CD4-positive, alpha-beta T cell (primary cell): ENCODE results near the gene ERC2. TPM values are rescaled to one million over a fixed set of nuclear protein-coding genes. Genes with fewer than 3 reads are reported as not detected.

ENCODE experiments used
- ATAC-seq: fragments of 200-7000 bp; cut with Tn5 transposase; one replicate; pipeline ENCODE4 v1.10.0; 2022; ENCODE audit warnings: mild to moderate bottlenecking; ENCODE audit not compliant: poor library complexity
- CTCF ChIA-PET: fragments of 350-600 bp; sonication (Branson Sonifier 250); formaldehyde crosslinking; loops from one replicate; lab custom pipeline; 2021; ENCODE audit warnings: antibody characterized with exemption, inconsistent platforms; lab: Charles Lee
- POLR2A ChIA-PET: fragments of 350-600 bp; sonication (Branson Sonifier 250); formaldehyde crosslinking; loops from one replicate; lab custom pipeline; 2021; ENCODE audit warnings: antibody characterized with exemption, inconsistent platforms; lab: Charles Lee
- DNase-seq, 14 experiments: peaks; one replicate each; pipeline ENCODE4 v3.0.0-alpha.2; 2013 to 2020; ENCODE audit warnings: mixed read lengths in 2 of 14
- H3K27ac ChIP-seq, 2 donors: one replicate each; pipeline versions ENCODE4 v1.5.1 to v1.7.0; 2013; ENCODE audit warnings: low read length in 2 of 2, low read depth in 1 of 2, mild to moderate bottlenecking in 1 of 2
- H3K27me3 ChIP-seq, 2 experiments: 1 replicate in 1 of 2; 2 replicates in 1 of 2; pipeline versions ENCODE4 v1.6.1 to v1.7.0; 2013; ENCODE audit warnings: low read length in 2 of 2, control low read depth in 1 of 2, mild to moderate bottlenecking in 1 of 2, moderate library complexity in 1 of 2; ENCODE audit not compliant: insufficient read depth in 2 of 2, control insufficient read depth in 1 of 2
- H3K36me3 ChIP-seq: one replicate; pipeline ENCODE4 v1.6.1; 2013; ENCODE audit warnings: low read length, control low read depth; ENCODE audit not compliant: insufficient read depth
- H3K4me1 ChIP-seq: one replicate; pipeline ENCODE4 v1.6.1; 2013; ENCODE audit warnings: low read length, control low read depth; ENCODE audit not compliant: insufficient read depth
- H3K4me3 ChIP-seq: one replicate; pipeline ENCODE4 v1.5.1; 2013; ENCODE audit warnings: mild to moderate bottlenecking, low read length, moderate library complexity
- H3K9me3 ChIP-seq, 2 experiments: 1 replicate in 1 of 2; 2 replicates in 1 of 2; pipeline versions ENCODE4 v1.6.1 to v1.7.0; 2013; ENCODE audit warnings: low read length in 2 of 2, mild to moderate bottlenecking in 2 of 2, control low read depth in 1 of 2, moderate library complexity in 1 of 2; ENCODE audit not compliant: control insufficient read depth in 1 of 2, insufficient read depth in 1 of 2
- H3K27ac Mint-ChIP-seq: one replicate; pipeline ENCODE4 v1.8.0; 2020; ENCODE audit warnings: mixed read lengths
- H3K27me3 Mint-ChIP-seq: one replicate; pipeline ENCODE4 v1.8.0; 2021; ENCODE audit warnings: mixed read lengths
- H3K36me3 Mint-ChIP-seq: one replicate; pipeline ENCODE4 v1.8.0; 2021; ENCODE audit warnings: low read depth, mixed read lengths
- H3K4me1 Mint-ChIP-seq: one replicate; pipeline ENCODE4 v1.8.0; 2021; ENCODE audit warnings: low read depth, mixed read lengths
- H3K4me3 Mint-ChIP-seq: one replicate; pipeline ENCODE4 v1.8.0; 2020; ENCODE audit warnings: mild to moderate bottlenecking, mixed read lengths
- H3K9me3 Mint-ChIP-seq: one replicate; pipeline ENCODE4 v1.8.0; 2020; ENCODE audit warnings: mixed read lengths
- CTCF ChIP-seq: fragments of 200-600 bp; IDR thresholded peaks from one replicate; pipeline ENCODE4 v1.8.0; 2022; ENCODE audit warnings: antibody characterized with exemption, mild to moderate bottlenecking
- intact Hi-C, 2 experiments: fragments of 100-400 bp; cut with DNase I in 1 of 2; cut with micrococcal nuclease in 1 of 2; formaldehyde crosslinking; loops; one replicate each; pipeline versions ENCODE4 v1.15.1 to v1.9.0; 2023 to 2025; cut with DNase I, micrococcal nuclease
- total RNA-seq, 174 experiments: library from RNA in 2 of 174; stranded (reverse) in 2 of 174; gene quantifications; one replicate each; pipeline ENCODE4 v1.2.3 and lab custom pipeline; 2021 to 2026

The ERC2 gene
- total RNA-seq, 2 experiments from 2014 or later = not detected

DNA sequence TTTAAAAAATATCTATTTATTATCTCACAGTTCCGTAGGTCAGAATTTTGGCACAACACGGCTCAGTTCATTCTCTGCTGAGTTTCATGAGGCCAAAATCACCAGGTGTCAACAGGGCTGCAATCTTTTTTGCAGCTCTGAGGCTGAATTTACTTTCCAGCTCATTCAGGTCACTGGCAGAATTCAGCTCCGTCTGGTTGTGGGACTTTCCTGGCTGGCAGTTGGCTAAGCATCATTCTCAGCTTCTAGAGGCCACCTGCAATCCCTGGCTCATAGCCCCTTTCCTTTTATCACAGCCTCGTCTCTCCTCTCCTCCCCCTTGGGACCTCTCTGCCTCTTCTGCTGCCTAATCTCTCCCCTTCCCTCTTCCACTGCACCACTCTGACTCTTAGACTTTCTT, 807.1 kb downstream of the ERC2 start:
- Mint-ChIP-seq H3K4me3 (no peak overlapping the region), H3K9me3 (no peaks in the 10 kb centered on the region), H3K36me3 (no peaks in the 10 kb centered on the region), H3K4me1 (peaks cover 9% of the 10 kb centered on the region), H3K27me3 (no peaks in the 10 kb centered on the region), H3K27ac (no peak overlapping the region)
- DNase-seq (no peak), ATAC-seq (no peak)
- H3K36me3 ChIP-seq = no peaks in the 10 kb centered on the region
- no peak overlapping the region for H3K4me3 ChIP-seq
- no peak for TF ChIP-seq CTCF
- H3K27me3 ChIP-seq = peaks cover 0 to 2% of the 10 kb centered on the region in 2 experiments
- CTCF ChIA-PET = no interaction called here
- no peaks in the 10 kb centered on the region for H3K9me3 ChIP-seq
- POLR2A ChIA-PET = no interaction called here
- no peaks in the 10 kb centered on the region for H3K4me1 ChIP-seq
- H3K27ac ChIP-seq = no peak overlapping the region
- intact Hi-C loops = no loop called here

- Mint-ChIP-seq H3K27ac (no peak overlapping the region), H3K4me1 (peaks cover 9% of the 10 kb centered on the region), H3K36me3 (no peaks in the 10 kb centered on the region), H3K9me3 (no peaks in the 10 kb centered on the region), H3K4me3 (no peak overlapping the region), H3K27me3 (no peaks in the 10 kb centered on the region)
- TF ChIP-seq CTCF = no peak
- no peaks in the 10 kb centered on the region for H3K4me1 ChIP-seq
- intact Hi-C loops = no loop called here
- H3K27ac ChIP-seq = no peak overlapping the region
- no peaks in the 10 kb centered on the region for H3K36me3 ChIP-seq
- H3K27me3 ChIP-seq = peaks cover 0 to 2% of the 10 kb centered on the region in 2 experiments
- H3K9me3 ChIP-seq = no peaks in the 10 kb centered on the region
- DNase-seq (no peak), ATAC-seq (no peak)
- CTCF ChIA-PET = no interaction called here
- POLR2A ChIA-PET = no interaction called here
- no peak overlapping the region for H3K4me3 ChIP-seq
These were observed 807.6 kb downstream of the ERC2 start for GRCh38 chr3:55660642-55661041.

GRCh38 chr3:55659701-55660100, 808.6 kb downstream of the ERC2 start:
- Mint-ChIP-seq H3K4me1 (peaks cover 9% of the 10 kb centered on the region), H3K4me3 (no peak overlapping the region), H3K9me3 (no peaks in the 10 kb centered on the region), H3K36me3 (no peaks in the 10 kb centered on the region), H3K27ac (no peak overlapping the region), H3K27me3 (no peaks in the 10 kb centered on the region)
- POLR2A ChIA-PET = no interaction called here
- DNase-seq (no peak), ATAC-seq (no peak)
- Histone ChIP-seq H3K27me3 (peaks cover 0 to 2% of the 10 kb centered on the region in 2 experiments), H3K9me3 (no peaks in the 10 kb centered on the region), H3K4me1 (no peaks in the 10 kb centered on the region), H3K27ac (no peak overlapping the region), H3K4me3 (no peak overlapping the region), H3K36me3 (no peaks in the 10 kb centered on the region)
- intact Hi-C loops = no loop called here
- CTCF ChIA-PET = no interaction called here
- TF ChIP-seq CTCF = no peak
